Heart right ventricle (tissue), 16 donors: ENCODE data around the gene VTI1A. TPM values are rescaled to one million over a fixed set of nuclear protein-coding genes. Genes with fewer than 3 reads are reported as not detected.

ENCODE experiments used
- ATAC-seq, 8 donors: fragments of 200-7000 bp; cut with Tn5 transposase; one replicate each; pipeline ENCODE4 v1.9.1; 2020; ENCODE audit warnings: mild to moderate bottlenecking in 8 of 8, moderate library complexity in 8 of 8, moderate number of reproducible peaks in 1 of 8
- DNase-seq, 2 donors: peaks; one replicate each; pipeline ENCODE4 v3.0.0-alpha.2; 2020
- H3K27ac ChIP-seq, 10 donors: fragments of 200-600 bp; sonication (generic) in 2 of 10; one replicate each; pipeline versions ENCODE4 v1.5.0 to v1.8.0; 2020 to 2022; ENCODE audit warnings: mild to moderate bottlenecking in 3 of 10
- H3K27me3 ChIP-seq, 7 donors: fragments of 200-600 bp; one replicate each; pipeline ENCODE4 v1.8.0; 2021 to 2022; ENCODE audit warnings: mild to moderate bottlenecking in 2 of 7
- H3K36me3 ChIP-seq, 9 donors: fragments of 200-600 bp; sonication (generic) in 1 of 9; one replicate each; pipeline versions ENCODE4 v1.5.0 to v1.8.0; 2020 to 2022; ENCODE audit warnings: mild to moderate bottlenecking in 2 of 9
- H3K4me1 ChIP-seq, 9 donors: fragments of 200-600 bp; sonication (generic) in 1 of 9; one replicate each; pipeline versions ENCODE4 v1.5.0 to v1.8.0; 2020 to 2022; ENCODE audit warnings: mild to moderate bottlenecking in 4 of 9
- H3K4me3 ChIP-seq, 10 donors: fragments of 200-600 bp; sonication (generic) in 2 of 10; one replicate each; pipeline versions ENCODE4 v1.5.0 to v1.8.0; 2020 to 2022; ENCODE audit warnings: mild to moderate bottlenecking in 7 of 10, moderate library complexity in 2 of 10
- H3K9me3 ChIP-seq, 11 donors: fragments of 200-600 bp in 10 of 11; sonication (generic) in 2 of 11; one replicate each; pipeline versions ENCODE4 v1.5.0 to v1.8.0; 2013 to 2022; ENCODE audit warnings: mild to moderate bottlenecking in 2 of 11, control low read depth in 1 of 11, moderate library complexity in 1 of 11
- WGBS, 2 donors: extraction: QIAGEN DNeasy Blood & Tissue Kit; methylation state at CpG; one replicate each; pipeline ENCODE4 v1.1.7; 2013; ENCODE audit warnings: inconsistent platforms in 1 of 2; 5-methylcytosine and 5-hydroxymethylcytosine counted together
- intact Hi-C, 10 donors: fragments of 100-400 bp; cut with DNase I; formaldehyde crosslinking; loops; one replicate each; pipeline versions ENCODE4 v1.11.1 to v1.14.2; 2022
- polyA plus RNA-seq, 2 donors: library from polyadenylated mRNA; stranded (reverse); fragments of 200-250 nt; gene quantifications; one replicate each; pipeline ENCODE4 v1.2.3, GENCODE V29; 2013
- total RNA-seq, 10 donors: library from RNA; stranded (reverse); fragmentation: NEBNext Ultra II Directional in 3 of 10; extraction: Animal tissue kit (Norgen Biotek cat#: 25700) in 3 of 10; gene quantifications; one replicate each; pipeline versions ENCODE4 v1.2.1 to v1.2.4, GENCODE V29; 2021 to 2023
- TF ChIP-seq, protein P1 (sequence below), 9 donors: fragments of 200-600 bp; sonication (generic) in 2 of 9; IDR thresholded peaks; one replicate each; pipeline versions ENCODE4 v1.5.0 to v1.8.0; 2021 to 2022; ENCODE audit warnings: antibody characterized with exemption in 9 of 9, mild to moderate bottlenecking in 5 of 9, moderate library complexity in 1 of 9
- donor health status: Arrhythmogenic right ventricular cardiomyopathy.
- donor health status: ischemic (EF 13 %, LVEDD 7.1; RV severe dilation, severe dysfunction).
- donor health status: healthy with polysubstance abuse.
- donor health status: DM: no; HTN: yes; CAD: no.
- donor health status: DM: no; HTN: no; CAD: no.
- donor health status: ischemic (EF 25% LVEDD 6.9; RV normal size, moderate dysfunction).
- donor health status: ischemic (EF 25% LVEDD 5.7; RV mildly dilated, moderate dysfunction).
- donor health status: healthy.
- donor health status: DM: yes; HTN: yes; CAD: no.
- donor health status: Ischemic cardiomyopathy.
- donor health status: ischemic (EF 35%, LVEDD 5.7; RV mildly dilated, moderate dysfunction).
- donor health status: nonischemic (EF 11% LVEDD 7.7; RV severe dilation, severe dysfunction).
- donor health status: DM: yes; HTN: yes; CAD: no.
- donor health status: PGD.
- donor health status: ischemic (EF 29% LVEDD 5.4; RV normal size, mild dysfunction).
- donor health status: nonischemic (EF 23%, LVEDD 6.1; RV moderate dilation, normal function).

Gene VTI1A
- total and polyA plus RNA-seq, 12 donors = 6.2 to 24.5 (median 20.6) TPM

DNA sequence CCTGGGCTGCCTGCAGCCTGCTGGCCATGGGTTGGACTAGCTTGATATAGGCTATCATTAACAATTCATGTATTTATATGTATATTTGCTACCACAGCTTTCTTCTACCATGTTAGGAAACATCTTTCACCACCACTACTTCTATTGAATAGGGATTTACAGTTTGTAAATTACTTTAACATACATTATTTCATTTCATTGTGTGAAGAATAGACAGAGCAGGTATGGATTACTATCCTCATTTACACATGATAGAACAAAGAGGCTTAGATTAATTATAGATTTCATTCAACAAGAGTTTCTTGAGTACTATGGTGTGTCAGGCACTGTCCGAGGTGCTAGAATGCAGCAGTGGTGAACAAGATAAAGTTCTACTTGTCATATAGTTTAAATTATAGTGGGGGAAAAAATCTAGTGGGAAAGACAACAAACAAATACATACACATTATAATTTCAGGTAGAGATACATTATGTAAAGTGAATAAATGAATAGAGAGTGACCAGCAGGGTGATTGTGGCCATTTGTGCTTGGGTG is 20.6 kb downstream of the VTI1A start:
- intact Hi-C loops = no loop called here
- WGBS, 2 donors = 93 to 95% methylated on average over 1 of the region's 1 CpG
- H3K27me3 ChIP-seq = no peaks in the 10 kb centered on the region
- peaks cover 0 to 72% (median 12%) of the 10 kb centered on the region in 9 donors for H3K36me3 ChIP-seq
- H3K4me3 ChIP-seq = no peak overlapping the region
- ATAC-seq (no peak), DNase-seq (no peak)
- TF ChIP-seq, protein P1, sequence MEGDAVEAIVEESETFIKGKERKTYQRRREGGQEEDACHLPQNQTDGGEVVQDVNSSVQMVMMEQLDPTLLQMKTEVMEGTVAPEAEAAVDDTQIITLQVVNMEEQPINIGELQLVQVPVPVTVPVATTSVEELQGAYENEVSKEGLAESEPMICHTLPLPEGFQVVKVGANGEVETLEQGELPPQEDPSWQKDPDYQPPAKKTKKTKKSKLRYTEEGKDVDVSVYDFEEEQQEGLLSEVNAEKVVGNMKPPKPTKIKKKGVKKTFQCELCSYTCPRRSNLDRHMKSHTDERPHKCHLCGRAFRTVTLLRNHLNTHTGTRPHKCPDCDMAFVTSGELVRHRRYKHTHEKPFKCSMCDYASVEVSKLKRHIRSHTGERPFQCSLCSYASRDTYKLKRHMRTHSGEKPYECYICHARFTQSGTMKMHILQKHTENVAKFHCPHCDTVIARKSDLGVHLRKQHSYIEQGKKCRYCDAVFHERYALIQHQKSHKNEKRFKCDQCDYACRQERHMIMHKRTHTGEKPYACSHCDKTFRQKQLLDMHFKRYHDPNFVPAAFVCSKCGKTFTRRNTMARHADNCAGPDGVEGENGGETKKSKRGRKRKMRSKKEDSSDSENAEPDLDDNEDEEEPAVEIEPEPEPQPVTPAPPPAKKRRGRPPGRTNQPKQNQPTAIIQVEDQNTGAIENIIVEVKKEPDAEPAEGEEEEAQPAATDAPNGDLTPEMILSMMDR (IDR thresholded peaks at IDR 0.05) = no peak
- H3K4me1 ChIP-seq = peaks cover 0 to 8% (median 0%) of the 10 kb centered on the region in 9 donors
- H3K9me3 ChIP-seq = no peaks in the 10 kb centered on the region
- no peak overlapping the region for H3K27ac ChIP-seq

DNA sequence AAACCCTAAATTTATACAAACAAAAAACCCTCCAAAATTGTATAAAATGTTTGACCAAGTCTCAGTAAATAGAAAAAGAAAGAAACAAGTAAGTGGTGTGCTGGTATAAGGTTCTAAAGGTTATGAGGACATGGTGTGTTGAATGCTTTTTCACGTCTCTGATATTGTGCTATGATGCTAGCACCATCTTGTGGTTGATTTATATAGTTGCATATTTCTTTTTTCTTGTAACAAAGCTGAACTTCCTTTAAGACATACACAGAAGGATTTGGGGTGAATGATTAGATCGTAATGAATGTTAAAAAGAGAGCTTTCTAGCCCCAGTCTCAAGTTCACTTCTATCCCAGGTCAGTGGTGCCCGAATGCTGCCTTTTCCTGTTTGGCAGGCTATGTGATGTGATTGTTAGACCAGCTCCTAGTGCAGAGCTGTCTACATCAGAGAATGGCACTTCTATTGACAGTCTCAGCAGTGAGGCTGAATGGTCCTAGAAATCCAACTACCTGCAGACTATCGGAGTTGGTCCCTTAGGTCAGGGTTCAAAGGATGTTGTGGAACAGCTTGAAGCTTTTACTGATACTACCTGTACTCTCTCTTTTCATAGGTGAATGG is 25.0 kb downstream of the VTI1A start:
- Histone ChIP-seq H3K36me3 (peaks cover 0 to 35% (median 0%) of the 10 kb centered on the region in 9 donors), H3K4me3 (no peak overlapping the region), H3K27ac (no peak overlapping the region), H3K27me3 (no peaks in the 10 kb centered on the region), H3K4me1 (peaks cover 0 to 8% (median 0%) of the 10 kb centered on the region in 9 donors), H3K9me3 (no peaks in the 10 kb centered on the region)
- ATAC-seq (peak in 6 of 8 donors; percentile 56 to 73 (median 61)), DNase-seq (no peak)
- intact Hi-C loops = loop anchor here in 2 of 10 donors (10.0 kb wide), 2 partner anchors 913 to 1093 kb away; no protein-coding TSS in a partner anchor
- 24% methylated on average over 4 of the region's 4 CpGs for WGBS, 2 donors
- TF ChIP-seq, protein P1 (IDR thresholded peaks at IDR 0.05) = peak; percentile 55 to 81 (median 76)

- H3K9me3 ChIP-seq = no peaks in the 10 kb centered on the region
- peaks cover 0 to 8% (median 0%) of the 10 kb centered on the region in 9 donors for H3K4me1 ChIP-seq
- peaks cover 0 to 1% (median 0%) of the 10 kb centered on the region in 9 donors for H3K36me3 ChIP-seq
- no peaks in the 10 kb centered on the region for H3K27me3 ChIP-seq
- no peak for ATAC-seq
- no peak for DNase-seq
- no peak overlapping the region for H3K27ac ChIP-seq
- TF ChIP-seq, protein P1 (IDR thresholded peaks at IDR 0.05) = peak in 6 of 9 donors; percentile 37 to 54 (median 42)
- no peak overlapping the region for H3K4me3 ChIP-seq
- intact Hi-C loops = loop anchor here in 5 of 10 donors (2.0 to 10.0 kb wide), 5 partner anchors 477 to 1089 kb away; partner anchors contain the start of gene TCF7L2 (in 1 of the 5)
- 81 to 87% methylated on average over 3 of the region's 3 CpGs for WGBS, 2 donors
Observed at GRCh38 chr10:112475575-112476218, 28.7 kb downstream of the VTI1A start.

GRCh38 chr10:112481602-112482001 is 34.6 kb downstream of the VTI1A start:
- TF ChIP-seq, protein P1 (IDR thresholded peaks at IDR 0.05) = no peak
- Histone ChIP-seq H3K27me3 (no peaks in the 10 kb centered on the region), H3K36me3 (no peaks in the 10 kb centered on the region), H3K9me3 (no peaks in the 10 kb centered on the region), H3K4me1 (no peaks in the 10 kb centered on the region), H3K4me3 (no peak overlapping the region), H3K27ac (no peak overlapping the region)
- WGBS, 2 donors = 75 to 81% methylated on average over 3 of the region's 3 CpGs
- no peak for ATAC-seq
- intact Hi-C loops = no loop called here
- DNase-seq = no peak
